ENCODE results near the gene AGRN. TPM values are rescaled to one million over a fixed set of nuclear protein-coding genes. Genes with fewer than 3 reads are reported as not detected.
A peak's percentile ranks its signal among the peaks of the same experiment; 100 is the strongest.

The AGRN gene
- total RNA-seq, 1 donor = 30.0 TPM

GRCh38 chr1:1060281-1061000 lies 40.5 kb downstream of the AGRN start:
- no peak overlapping the region for H3K4me2 ChIP-seq (ENCODE audit: insufficient read depth, low read length)
- no peak overlapping the region for H3K4me3 ChIP-seq (ENCODE audit: insufficient read depth, low read length)
- TF ChIP-seq, protein P1, sequence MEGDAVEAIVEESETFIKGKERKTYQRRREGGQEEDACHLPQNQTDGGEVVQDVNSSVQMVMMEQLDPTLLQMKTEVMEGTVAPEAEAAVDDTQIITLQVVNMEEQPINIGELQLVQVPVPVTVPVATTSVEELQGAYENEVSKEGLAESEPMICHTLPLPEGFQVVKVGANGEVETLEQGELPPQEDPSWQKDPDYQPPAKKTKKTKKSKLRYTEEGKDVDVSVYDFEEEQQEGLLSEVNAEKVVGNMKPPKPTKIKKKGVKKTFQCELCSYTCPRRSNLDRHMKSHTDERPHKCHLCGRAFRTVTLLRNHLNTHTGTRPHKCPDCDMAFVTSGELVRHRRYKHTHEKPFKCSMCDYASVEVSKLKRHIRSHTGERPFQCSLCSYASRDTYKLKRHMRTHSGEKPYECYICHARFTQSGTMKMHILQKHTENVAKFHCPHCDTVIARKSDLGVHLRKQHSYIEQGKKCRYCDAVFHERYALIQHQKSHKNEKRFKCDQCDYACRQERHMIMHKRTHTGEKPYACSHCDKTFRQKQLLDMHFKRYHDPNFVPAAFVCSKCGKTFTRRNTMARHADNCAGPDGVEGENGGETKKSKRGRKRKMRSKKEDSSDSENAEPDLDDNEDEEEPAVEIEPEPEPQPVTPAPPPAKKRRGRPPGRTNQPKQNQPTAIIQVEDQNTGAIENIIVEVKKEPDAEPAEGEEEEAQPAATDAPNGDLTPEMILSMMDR (IDR thresholded peaks at IDR 0.05; ENCODE audit: extremely low read depth, low read depth, low read length) = no peak

DNA sequence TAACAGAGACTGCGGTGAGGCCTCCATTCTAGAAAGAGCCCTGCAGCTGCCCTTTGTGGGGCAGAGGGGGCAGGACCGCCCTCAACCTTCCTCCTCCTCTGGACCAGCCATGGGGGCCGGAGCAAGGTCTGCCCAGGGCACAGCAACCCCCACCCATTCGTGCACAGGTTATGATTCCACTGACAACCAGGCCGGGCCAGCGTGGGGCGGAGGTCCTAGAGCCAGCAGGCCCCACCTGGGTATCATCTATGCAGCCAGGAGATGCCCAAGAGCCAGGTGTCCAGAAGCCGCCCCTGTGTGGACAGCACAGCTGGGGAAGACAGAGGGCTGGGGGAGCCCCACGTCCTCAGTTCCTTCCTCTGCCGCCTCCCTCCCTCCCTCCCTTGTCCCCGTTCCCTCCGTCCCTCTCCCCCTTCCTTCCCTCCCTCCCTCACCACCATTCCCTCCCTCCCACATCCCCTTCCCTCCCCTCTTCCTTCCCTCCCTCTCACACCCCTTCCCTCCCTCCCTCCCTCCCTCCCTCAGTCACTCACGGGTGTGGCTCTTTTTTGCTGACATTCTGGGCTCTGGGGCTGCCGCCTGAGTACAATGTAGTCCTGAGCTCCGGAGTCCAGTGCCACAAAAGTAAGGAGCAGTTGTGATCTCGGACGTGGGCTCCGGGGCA lies 41.9 kb downstream of the AGRN start:
- Histone ChIP-seq H3K4me1 (ENCODE audit: insufficient read depth, low read length) (peaks cover 10% of the 10 kb centered on the region), H2AFZ (ENCODE audit: low read length) (no peak overlapping the region), H3K9me3 (ENCODE audit: low read depth, low read length) (no peaks in the 10 kb centered on the region), H3K27me3 (ENCODE audit: insufficient read depth, low read length) (peaks cover 43% of the 10 kb centered on the region), H3K27ac (ENCODE audit: low read depth, low read length) (no peak overlapping the region), H3K79me2 (ENCODE audit: insufficient read depth, low read length) (no peaks in the 10 kb centered on the region), H4K20me1 (ENCODE audit: insufficient read depth, low read length) (no peaks in the 10 kb centered on the region), H3K4me2 (ENCODE audit: insufficient read depth, low read length) (no peak overlapping the region), H3K4me3 (ENCODE audit: insufficient read depth, low read length) (no peak overlapping the region), H3K36me3 (ENCODE audit: insufficient read depth, low read length) (no peaks in the 10 kb centered on the region)
- TF ChIP-seq, protein P1 (IDR thresholded peaks at IDR 0.05; ENCODE audit: extremely low read depth, low read depth, low read length) = no peak
- DNase-seq (ENCODE audit: insufficient read length, low spot score, missing footprints) = no peak

More at GRCh38 chr1:1060281-1061000, 40.5 kb downstream of the AGRN start:
- no peak overlapping the region for H3K27ac ChIP-seq (ENCODE audit: low read depth, low read length)
- no peaks in the 10 kb centered on the region for H3K9me3 ChIP-seq (ENCODE audit: low read depth, low read length)
- H2AFZ ChIP-seq (ENCODE audit: low read length) = no peak overlapping the region
- no peaks in the 10 kb centered on the region for H3K79me2 ChIP-seq (ENCODE audit: insufficient read depth, low read length)
- DNase-seq (ENCODE audit: insufficient read length, low spot score, missing footprints) = peak; percentile 92
- peaks cover 43% of the 10 kb centered on the region for H3K27me3 ChIP-seq (ENCODE audit: insufficient read depth, low read length)
- H4K20me1 ChIP-seq (ENCODE audit: insufficient read depth, low read length) = no peaks in the 10 kb centered on the region
- H3K4me1 ChIP-seq (ENCODE audit: insufficient read depth, low read length) = peaks cover 10% of the 10 kb centered on the region
- H3K36me3 ChIP-seq (ENCODE audit: insufficient read depth, low read length) = no peaks in the 10 kb centered on the region

GRCh38 chr1:1062348-1063163 lies 42.6 kb downstream of the AGRN start:
- Histone ChIP-seq H3K27ac (ENCODE audit: low read depth, low read length) (no peak overlapping the region), H2AFZ (ENCODE audit: low read length) (no peak overlapping the region), H3K4me3 (ENCODE audit: insufficient read depth, low read length) (no peak overlapping the region), H3K9me3 (ENCODE audit: low read depth, low read length) (no peaks in the 10 kb centered on the region), H4K20me1 (ENCODE audit: insufficient read depth, low read length) (no peaks in the 10 kb centered on the region), H3K4me1 (ENCODE audit: insufficient read depth, low read length) (peaks cover 10% of the 10 kb centered on the region), H3K27me3 (ENCODE audit: insufficient read depth, low read length) (peaks cover 43% of the 10 kb centered on the region), H3K36me3 (ENCODE audit: insufficient read depth, low read length) (no peaks in the 10 kb centered on the region), H3K4me2 (ENCODE audit: insufficient read depth, low read length) (no peak overlapping the region), H3K79me2 (ENCODE audit: insufficient read depth, low read length) (no peaks in the 10 kb centered on the region)
- peak; percentile 96 for DNase-seq (ENCODE audit: insufficient read length, low spot score, missing footprints)
- TF ChIP-seq, protein P1 (IDR thresholded peaks at IDR 0.05; ENCODE audit: extremely low read depth, low read depth, low read length) = no peak

All from osteoblast (primary cell).